RKO (cell line): ENCODE results near the gene ZNF138.
"Not testable (repeated sequence)": the region's sequence is repeated elsewhere in the genome, so short reads cannot be mapped to it uniquely, and the experiment has no call there.

Source experiments
- DNase-seq: peaks from one replicate; pipeline ENCODE4 v3.0.0-alpha.2; 2016; ENCODE audit warnings: low spot score

Gene ZNF138

DNA sequence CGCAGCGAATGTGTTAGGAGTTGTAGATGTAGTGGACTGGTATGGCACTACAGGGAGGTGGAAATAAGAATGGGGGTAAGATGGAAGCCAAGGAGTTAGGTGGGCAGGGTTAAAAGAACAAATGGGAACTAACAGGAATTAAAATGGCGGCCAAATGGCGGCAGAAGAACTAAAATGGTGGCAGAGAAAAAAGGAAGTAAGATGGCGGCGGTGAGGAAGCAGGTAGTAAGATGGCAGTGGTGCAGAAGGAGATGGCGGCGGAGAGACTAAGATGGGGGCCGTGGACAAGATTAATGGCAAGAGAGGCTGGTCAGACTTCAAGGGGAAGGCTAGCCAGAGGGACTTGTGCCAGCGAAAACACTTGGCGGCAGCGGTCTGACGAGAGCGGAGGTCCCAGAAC, 44.5 kb downstream of the ZNF138 start:
- DNase-seq: no peak

DNA sequence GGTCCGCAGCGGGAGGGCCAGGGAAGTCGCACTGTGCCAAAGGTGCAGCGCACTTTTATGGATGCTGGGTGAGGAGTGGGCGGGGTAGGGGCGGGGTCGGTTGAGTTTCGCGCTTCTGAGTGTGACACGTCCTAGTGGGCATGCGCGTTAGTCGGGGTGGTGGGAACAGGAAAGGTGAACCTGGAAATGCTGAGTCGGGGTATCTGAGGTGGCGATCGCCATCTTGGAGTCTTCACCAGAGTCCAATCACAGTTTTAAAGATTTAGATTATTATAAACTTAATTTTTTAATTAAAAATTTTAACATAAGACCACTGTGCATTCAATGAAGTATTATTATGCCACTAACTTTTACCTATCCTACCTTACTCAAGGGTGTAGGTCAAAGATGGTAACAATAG, 45.7 kb downstream of the ZNF138 start:
- no peak for DNase-seq

DNA sequence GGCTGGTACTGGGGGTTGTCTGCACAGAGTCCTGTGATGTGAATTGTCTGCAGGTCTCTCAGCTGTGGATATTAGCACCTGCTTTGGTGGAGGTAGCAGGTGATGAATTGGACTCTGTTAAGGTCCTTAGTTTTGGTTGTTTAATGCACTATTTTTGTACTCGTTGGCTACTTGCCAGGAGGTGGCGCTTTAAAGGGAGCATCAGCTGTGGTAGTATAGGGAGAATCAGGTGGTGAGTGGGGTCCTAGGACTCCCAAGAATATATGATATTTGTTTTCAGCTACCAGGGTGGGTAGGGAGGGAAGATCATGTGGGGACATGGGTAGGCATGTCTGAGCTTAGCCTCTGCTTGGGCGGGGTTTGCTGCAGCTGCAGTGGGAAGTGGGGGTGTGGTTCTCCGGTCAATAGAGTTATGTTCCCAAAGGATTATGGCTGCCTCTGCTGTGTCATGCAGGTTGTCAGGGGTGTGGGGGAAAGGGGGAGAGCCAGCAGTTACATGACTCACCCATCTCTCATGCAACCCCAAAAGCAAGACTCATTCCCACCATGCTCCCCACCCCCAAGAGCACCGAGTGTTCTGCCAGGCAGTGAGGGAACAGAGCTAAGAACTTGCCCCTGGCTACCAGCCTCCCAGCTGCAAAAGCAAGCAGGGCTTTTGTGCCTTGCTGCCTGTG, 55.2 kb downstream of the ZNF138 start:
- DNase-seq: peak; percentile 85

DNA sequence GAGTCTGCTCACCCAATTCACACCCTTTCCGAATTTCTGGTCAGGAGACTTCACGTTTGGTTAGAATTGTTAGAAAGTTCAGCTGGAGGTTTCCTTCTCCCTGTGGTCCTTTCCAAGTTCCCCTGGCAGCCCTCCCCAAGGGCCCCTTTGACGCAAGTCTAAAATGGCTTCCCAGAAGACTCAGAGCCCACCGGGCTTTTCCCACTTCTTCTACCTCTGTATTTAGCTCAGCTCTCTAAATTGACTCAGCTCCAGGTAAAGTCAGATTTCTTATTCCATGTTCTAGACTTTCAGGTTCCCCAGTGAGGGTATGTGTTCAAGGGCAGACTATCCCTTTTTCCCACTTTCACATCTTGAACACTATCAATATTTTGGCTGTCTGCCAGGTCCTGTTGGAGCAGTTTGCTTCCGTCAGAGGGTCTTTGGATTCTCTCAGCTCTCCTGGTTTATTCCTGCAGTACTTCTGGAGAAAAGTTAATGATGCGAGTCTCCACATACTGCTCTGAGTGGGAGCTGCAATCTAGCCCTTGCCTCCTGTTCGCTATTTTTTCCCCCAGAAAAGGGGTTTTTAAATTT, 55.8 kb downstream of the ZNF138 start:
- DNase-seq: no peak

DNA sequence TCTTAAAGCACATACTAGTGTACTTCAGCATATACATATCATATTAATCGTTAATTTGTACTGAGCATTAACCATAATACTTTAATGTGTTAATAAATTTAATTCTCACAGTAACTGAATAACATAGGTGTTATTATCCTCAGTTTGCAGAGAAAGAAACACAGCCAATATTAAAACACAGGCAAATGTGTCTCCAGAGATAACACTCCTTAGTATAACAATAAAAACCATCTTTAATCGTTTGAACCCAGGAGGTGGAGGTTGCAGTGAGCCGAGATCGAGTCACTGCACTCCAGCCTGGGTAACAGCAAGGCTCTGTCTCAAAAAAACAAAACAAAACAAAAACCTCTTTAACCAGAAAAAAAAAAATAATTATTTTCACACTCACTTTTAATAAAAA, 59.5 kb downstream of the ZNF138 start:
- DNase-seq: no peak

DNA sequence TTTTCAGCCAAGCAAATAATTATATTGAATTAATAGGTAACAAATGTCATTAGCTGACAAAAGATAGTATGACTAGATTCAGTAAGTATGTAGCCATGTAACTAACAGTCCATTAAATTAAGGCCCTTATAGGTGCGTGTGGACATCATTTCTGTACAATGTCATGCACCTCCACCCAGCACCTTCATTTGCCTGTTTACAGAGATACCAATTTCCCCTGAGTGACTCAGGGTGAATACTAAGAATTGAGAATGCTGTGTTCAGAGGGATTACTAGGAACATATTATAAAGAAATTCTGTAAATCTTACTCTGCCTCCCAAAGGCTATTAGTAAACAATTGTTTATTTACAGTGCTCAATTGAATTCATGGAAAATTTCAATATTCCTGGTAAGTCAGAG, 60.7 kb downstream of the ZNF138 start:
- DNase-seq: no peak

DNA sequence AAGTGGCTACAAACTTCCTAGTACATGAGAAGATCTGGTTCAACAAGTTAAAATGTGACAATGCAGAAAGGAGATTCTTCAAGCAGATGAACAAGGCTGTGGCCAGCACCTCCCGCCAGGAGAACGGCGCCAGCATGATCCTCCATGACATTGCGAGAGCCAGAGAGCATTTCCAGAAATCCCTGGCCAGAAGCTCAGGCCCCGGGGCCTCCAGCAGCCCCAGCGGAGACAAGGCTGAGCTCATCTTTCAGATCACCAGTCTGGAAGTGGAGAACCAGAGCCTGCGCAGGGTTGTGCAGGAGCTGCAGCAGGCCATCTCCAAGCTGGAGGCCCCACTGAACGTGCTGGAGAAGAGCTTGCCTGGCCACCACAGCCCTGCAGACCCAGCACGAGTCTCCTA, 68.8 kb downstream of the ZNF138 start:
- no peak for DNase-seq

DNA sequence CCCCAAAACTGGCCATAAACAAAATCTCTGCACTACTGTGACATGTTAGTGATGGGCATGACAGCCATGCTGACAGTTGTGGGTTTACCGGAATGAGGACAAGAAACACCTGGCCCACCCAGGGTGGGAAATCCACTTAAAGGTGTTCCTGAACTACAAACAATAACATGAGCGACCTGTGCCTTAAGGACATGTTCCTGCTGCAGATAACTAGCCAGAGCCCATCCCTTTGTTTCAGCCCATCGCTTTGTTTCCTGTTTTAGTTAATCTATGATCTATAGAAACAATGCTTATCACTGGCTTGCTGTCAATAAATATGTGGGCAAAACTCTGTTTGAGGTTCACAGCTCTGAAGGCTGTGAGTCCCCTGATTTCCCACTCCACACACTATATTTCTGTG, 69.3 kb downstream of the ZNF138 start:
- DNase-seq: not testable (repeated sequence)

DNA sequence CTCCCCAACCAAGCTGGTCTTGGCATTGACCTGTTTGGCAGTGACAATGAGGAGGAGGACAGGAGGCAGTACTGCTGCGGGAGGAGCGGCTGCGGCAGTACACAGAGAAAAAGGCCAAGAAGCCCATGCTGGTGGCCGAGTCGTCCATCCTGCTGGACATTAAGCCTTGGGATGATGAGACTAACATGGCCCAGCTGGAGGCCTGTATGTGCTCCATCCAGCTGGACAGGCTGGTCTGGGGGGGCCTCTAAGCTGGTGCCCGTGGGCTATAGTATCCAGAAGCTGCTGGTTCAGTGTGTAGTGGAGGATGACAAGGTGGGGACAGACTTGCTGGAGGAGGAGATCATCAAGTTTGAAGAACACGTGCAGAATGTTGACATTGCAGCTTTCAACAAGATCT, 69.7 kb downstream of the ZNF138 start:
- no peak for DNase-seq

DNA sequence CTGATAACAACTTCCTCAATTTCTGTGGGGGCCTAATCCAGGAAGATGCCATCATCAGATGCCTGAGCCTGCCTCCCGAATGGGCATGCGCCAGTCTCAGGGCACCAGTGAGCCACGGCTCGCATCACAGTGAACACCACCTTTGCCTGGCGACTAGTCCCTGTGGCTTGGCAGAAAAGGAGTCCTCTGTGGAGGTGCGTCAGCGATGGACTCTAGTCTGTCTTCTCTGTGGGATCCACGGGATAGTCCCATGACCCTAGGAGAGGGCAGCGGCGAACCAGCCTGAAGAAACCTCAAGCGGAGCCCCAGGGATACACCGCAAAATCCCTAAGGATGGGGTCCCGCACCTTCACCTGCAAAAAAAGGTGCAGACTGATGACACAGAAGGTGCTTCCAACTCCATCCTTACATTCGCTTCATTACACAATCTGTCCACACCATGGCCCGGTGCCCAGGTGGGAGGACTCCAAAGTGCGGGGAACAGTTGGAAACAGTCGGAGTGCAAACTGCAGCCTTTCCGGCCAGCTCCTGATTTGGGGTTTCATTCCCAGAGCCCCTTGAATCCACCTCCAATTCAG, 73.7 kb downstream of the ZNF138 start:
- DNase-seq: no peak

DNA sequence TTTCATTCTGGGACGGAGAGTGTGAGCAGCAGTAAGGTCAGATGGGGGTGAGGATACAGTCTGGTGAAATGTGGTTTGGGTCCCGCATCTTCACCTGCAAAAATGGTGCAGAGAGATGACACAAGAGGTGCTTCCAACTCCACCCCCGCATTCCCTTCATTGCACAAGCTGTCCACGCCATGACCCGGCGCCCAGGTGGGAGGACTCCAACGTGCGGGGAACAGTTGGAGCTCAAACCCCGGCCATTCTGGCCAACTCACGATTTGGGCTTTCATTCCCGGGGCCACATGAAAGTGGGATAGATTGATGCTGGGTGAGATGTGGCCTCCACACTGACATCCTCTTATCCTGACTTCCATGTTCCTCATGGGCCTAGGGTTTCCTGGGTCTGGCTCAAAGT, 74.3 kb downstream of the ZNF138 start:
- no peak for DNase-seq

DNA sequence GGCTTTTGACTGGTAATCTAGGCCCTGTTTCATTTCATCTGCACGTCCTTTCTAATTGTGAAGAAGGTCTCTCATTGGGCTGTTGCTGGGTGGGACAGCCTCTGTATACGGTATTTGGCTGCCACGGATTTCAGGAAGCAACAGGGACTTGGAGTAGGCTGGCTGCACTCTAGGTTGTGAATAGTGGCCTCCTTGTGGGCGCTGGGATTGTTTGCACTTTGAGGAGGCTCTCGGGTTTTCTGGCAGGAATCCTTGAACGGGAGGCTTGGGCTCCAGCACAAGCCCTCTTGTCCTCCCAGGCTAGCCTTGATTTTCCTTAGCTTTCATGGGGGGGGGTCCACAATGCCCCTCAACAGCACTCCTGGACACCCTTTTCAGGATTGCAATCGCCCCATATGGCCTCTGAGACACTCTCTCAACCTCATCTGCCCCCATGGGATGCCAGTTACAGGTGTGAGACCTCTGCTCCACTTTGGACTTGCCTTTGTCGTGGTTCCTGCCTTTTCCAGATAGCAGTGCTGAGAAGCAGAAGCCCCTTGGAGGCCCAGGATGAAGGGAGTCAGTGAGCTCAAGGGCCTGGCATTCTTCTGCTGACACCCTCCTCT, 75.0 kb downstream of the ZNF138 start:
- no peak for DNase-seq

DNA sequence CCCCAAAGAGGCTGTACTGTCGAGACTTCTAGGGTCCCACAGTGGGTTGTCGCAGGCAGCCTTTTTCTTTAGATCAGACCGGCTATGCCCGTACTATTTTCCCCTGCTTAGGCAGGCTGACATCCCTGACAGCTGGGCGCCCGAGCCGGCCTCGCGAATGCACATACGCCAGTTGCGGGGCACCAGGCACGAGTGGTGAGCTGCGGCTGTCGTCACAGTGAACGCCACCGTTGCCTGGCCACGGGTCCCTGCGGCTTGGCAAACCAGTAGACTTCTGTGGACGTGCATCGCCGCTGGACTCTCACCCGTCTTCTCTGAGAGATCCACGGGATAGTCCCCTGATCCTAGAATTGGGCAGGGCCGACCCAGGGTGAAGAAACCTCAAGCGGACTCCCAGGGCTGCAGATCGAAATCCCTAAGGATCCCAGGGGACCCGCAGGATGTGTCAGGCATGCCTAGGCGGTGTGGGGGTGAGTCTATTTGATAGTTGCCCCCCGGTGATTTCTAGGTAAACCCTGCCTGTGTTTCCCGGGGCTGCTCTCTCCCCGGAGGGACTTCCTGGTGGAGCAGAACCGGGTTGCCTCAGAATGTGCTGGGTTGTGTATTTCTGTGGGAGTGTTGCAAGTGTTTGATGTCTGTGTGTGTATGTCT, 75.8 kb downstream of the ZNF138 start:
- DNase-seq: no peak

DNA sequence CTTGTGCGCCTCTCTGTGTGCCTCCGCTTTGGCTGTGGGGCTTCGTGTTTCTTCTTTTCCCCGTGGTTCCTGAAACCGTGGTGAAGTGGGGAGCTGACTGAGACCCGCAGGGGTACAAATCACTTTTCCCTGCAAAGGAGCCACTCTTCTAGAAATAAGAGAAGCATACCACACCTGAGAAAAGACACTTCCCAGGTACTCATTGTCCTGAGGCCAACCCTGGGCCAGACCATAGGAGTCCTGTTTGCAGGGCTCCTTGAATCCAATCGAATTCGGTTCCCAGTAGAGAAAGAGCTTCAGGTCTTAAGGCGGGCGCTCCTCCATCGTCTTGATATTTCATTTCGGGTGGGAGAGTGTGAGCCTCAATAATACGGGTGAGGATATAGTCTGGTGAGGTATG, 76.4 kb downstream of the ZNF138 start:
- DNase-seq: no peak

DNA sequence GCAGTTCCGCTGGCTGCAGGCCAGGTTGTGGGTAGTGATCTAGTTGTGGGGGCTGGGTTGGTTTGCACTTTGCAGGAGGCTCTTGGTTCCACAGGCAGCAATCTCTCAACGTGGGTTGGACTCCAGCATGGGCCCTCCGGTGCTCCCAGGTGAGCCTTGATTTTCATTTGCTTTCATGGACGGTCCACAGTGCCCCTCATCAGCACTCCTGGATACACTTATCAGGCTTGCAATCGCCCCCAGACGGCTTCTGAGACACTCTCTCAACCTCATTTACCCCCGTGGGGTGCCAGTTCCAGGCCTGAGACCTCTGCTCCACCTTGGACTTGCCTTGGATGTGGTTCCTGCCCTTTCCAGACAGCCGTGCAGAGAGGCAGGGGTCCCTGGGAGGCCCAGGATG, 77.5 kb downstream of the ZNF138 start:
- DNase-seq: no peak

DNA sequence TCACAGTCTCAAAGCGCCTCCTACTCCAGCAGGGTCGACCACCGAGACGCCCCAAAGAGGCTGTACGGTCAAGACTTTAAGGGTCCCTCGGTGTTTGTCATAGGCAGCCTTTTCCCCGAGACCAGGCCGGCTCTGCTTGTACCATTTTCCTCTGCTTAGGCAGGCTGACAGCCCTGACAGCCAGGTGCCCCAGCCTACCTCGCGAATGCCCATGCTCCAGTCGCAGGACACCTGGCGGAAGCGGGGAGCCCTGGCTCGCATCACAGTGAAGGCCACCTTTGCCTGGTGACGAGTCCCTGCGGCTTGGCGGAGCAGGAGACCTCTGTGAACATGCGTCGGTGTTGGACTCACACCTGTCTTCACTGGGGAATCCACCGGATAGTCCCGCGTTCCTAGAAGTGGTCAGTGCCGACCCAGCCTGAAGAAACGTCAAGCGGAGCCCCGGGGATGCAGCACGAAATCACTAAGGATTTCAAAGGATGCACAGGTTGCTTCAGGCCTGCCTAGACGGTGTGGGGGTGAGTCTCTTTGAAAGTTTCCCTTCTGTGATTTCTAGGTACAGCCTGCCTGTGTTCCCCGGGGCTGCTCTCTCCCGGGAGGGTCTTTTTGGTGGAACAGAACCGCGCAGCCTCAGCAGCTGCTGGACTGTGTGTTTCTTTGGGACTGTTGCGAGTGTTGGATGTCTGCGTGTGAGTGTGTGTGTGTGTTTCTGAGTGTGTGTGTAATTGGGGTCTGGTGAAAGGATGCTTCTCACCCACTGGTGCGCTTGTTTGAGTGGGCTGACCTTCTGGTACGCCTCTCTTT, 78.3 kb downstream of the ZNF138 start:
- no peak for DNase-seq

DNA sequence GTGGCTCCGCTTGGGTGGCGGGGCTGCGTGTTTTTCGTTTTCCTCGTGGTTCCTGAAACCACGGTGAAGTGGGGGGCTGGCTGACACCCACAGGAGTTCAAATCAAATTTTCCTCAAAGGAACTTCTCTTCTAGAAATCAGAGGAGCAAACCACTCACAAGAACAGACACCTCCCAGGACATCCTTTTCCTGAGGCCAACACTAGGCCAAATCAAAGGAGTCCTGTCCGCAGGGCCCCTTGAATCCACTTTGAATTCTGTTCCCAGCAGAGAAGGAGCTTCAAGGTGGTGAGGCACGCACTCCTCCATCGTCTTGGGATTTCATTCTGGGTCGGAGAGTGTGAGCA, 78.9 kb downstream of the ZNF138 start:
- DNase-seq: no peak

DNA sequence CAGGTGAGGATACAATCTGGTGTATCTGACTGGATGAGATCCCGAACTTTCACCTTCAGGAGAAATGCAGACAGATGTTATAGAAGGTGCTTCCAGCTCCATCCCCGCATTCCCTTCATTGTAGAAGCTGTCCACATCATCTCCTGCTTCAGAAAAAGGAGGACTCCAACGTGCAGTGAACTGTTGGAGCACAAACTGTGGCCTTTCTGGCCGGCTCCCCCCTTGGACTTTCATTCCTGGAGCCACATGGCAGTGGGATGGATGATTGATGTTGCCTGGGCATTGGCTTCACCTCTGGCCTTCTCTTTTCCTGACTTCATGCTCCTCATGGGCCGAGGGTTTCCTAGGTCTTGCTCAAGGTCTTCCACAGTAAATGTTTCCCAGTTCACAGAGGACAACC, 79.3 kb downstream of the ZNF138 start:
- no peak for DNase-seq

DNA sequence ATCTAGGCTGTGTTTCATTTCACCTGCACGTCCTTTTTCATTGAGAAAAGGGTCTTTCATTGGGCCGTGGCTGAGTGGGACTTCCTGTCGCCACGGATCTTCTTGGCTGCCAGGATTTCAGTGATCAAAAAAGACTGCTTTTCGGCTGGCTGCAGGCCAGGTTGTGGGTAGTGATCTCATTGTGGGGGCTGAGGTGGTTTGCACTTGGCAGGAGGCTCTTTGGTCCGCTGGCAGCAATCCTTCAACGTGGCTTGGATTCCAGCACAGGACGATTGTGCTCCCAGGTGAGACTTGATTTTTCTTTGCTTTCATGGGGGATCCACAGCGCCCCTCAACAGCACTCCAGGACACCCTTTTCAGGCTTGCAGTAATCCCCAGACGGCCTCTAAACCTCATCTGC, 79.9 kb downstream of the ZNF138 start:
- no peak for DNase-seq

DNA sequence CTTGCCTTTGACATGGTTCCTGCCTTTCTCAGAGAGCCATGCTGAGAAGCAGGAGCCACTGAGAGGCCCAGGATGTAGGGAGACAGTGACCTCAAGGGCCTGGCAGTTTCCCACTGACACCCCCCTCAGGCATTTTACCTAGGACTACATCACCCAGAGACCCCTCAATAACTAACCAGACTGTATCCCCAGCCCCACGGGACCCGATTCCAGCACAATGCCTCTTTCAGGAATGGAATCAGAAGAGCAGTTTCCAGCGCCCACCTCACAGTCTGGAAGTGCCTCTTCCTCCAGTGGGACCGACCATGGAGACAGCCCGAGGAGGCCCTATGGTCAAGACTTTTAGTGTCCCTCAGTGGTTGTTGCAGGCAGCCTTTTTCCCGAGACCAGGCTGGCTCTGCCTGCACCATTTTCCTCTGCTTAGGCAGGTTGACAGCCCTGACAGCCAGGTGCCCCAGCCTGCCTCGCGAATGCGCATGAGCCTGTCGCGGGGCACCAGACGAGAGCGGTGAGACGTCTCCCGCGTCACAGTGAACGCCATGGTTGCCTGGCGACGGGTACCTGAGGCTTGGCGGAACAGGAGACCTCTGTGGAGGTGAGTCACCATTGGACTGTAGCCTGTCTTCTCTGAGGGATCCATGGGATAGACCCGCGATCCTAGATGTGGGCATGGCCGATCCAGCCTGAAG, 80.5 kb downstream of the ZNF138 start:
- DNase-seq: no peak

DNA sequence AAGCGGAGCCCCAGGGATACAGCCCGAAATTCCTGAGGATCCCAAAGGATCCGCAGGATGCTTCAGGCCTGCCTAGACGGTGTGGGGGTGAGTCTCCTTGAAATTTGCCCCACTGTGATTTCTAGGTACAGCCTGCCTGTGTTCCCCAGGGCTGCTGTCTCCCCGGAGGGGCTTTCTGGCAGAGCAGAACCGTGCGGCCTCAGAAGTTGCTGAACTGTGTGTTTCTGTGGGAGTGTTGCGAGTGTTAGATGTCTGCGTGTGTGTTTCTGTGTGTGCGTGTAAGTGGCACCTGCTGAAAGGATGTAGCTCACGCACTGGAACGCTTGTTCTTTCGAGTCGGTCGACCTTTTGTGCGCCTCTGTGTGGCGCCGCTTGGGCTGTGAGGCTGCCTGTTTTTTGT, 81.0 kb downstream of the ZNF138 start:
- DNase-seq: no peak
